Measurements from ENCODE around the gene CD84.

Gene CD84

GRCh38 chr1:160624464-160624863 lies 45.2 kb upstream of the CD84 start:
- Histone ChIP-seq H3K4me1 (ENCODE audit: control extremely low read depth in 1 of 4, control insufficient read depth in 4 of 4, insufficient read depth in 4 of 4, low read length in 3 of 4) (peaks cover 3 to 42% (median 16%) of the 10 kb centered on the region in 4 experiments), H3K27ac (ENCODE audit: insufficient read depth in 1 of 2, low read depth in 1 of 2, low read length in 2 of 2, poor library complexity in 1 of 2, severe bottlenecking in 2 of 2) (no peak overlapping the region), H3K9me3 (ENCODE audit: control extremely low read depth in 1 of 5, control insufficient read depth in 4 of 5, insufficient read depth in 2 of 5, low read depth in 1 of 5, low read length in 4 of 5) (no peaks in the 10 kb centered on the region), H3K36me3 (ENCODE audit: control insufficient read depth in 4 of 4, insufficient read depth in 4 of 4, low read length in 3 of 4) (no peaks in the 10 kb centered on the region), H3K27me3 (replicated peaks in 2 of 5; ENCODE audit: control insufficient read depth in 4 of 5, insufficient read depth in 5 of 5, low read length in 4 of 5) (no peaks in the 10 kb centered on the region), H3K4me3 (ENCODE audit: control insufficient read depth in 1 of 7, extremely low read depth in 1 of 7, insufficient read depth in 4 of 7, low read depth in 2 of 7, low read length in 6 of 7) (no peak overlapping the region)
- CTCF ChIA-PET, result interaction anchor here (1.1 to 1.9 kb wide), 2 partner anchors 11 to 15 kb away, joined by 6 to 8 read pairs; no protein-coding TSS in a partner anchor
- POLR2A ChIA-PET, result interaction anchor here (0.6 kb wide), 1 partner anchor 94 kb away, joined by 4 read pairs; no protein-coding TSS in a partner anchor
- 100% methylated on average over 1 of the region's 3 CpGs for WGBS (ENCODE audit: insufficient coverage)
- DNase-seq, result no peak

DNA sequence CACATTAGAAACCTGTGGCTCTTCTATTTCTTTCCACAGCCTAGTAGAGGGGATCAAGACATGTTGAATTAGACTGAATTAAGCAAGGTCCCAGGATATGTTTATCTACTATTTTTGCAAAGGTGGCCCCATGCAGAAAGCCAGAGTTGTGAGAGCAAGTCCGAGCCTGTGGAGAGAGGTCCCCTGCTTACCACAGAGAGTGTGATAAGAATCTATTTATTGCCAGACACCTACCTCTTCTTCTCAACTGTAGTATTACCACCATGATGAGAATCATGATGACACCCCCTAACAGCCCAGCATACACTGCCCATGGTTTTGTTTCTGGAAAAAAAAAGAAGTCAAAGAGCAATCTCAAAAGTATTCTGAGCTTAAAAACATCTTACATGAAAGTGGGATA lies 44.6 kb upstream of the CD84 start:
- Histone ChIP-seq H3K27ac (ENCODE audit: insufficient read depth in 1 of 2, low read depth in 1 of 2, low read length in 2 of 2, poor library complexity in 1 of 2, severe bottlenecking in 2 of 2) (no peak overlapping the region), H3K9me3 (ENCODE audit: control extremely low read depth in 1 of 5, control insufficient read depth in 4 of 5, insufficient read depth in 2 of 5, low read depth in 1 of 5, low read length in 4 of 5) (peaks cover 0 to 2% (median 0%) of the 10 kb centered on the region in 5 experiments), H3K4me3 (ENCODE audit: control insufficient read depth in 1 of 7, extremely low read depth in 1 of 7, insufficient read depth in 4 of 7, low read depth in 2 of 7, low read length in 6 of 7) (no peak overlapping the region), H3K27me3 (replicated peaks in 2 of 5; ENCODE audit: control insufficient read depth in 4 of 5, insufficient read depth in 5 of 5, low read length in 4 of 5) (no peaks in the 10 kb centered on the region), H3K4me1 (ENCODE audit: control extremely low read depth in 1 of 4, control insufficient read depth in 4 of 4, insufficient read depth in 4 of 4, low read length in 3 of 4) (peaks cover 3 to 37% (median 16%) of the 10 kb centered on the region in 4 experiments), H3K36me3 (ENCODE audit: control insufficient read depth in 4 of 4, insufficient read depth in 4 of 4, low read length in 3 of 4) (no peaks in the 10 kb centered on the region)
- WGBS (ENCODE audit: insufficient coverage), result 80% methylated on average over 1 of the region's 1 CpG
- ChIA-PET POLR2A (interaction anchor here (0.6 kb wide), 1 partner anchor 94 kb away, joined by 4 read pairs; no protein-coding TSS in a partner anchor), CTCF (interaction anchor here (1.9 to 2.5 kb wide), 2 partner anchors 9 to 11 kb away, joined by 7 to 8 read pairs; no protein-coding TSS in a partner anchor)
- DNase-seq, result no peak

GRCh38 chr1:160623227-160623633 lies 43.9 kb upstream of the CD84 start:
- CTCF ChIA-PET, result interaction anchor here (1.0 to 2.5 kb wide), 2 partner anchors 9 to 14 kb away, joined by 4 to 7 read pairs; no protein-coding TSS in a partner anchor
- Histone ChIP-seq H3K4me3 (ENCODE audit: control insufficient read depth in 1 of 7, extremely low read depth in 1 of 7, insufficient read depth in 4 of 7, low read depth in 2 of 7, low read length in 6 of 7) (no peak overlapping the region), H3K27me3 (replicated peaks in 2 of 5; ENCODE audit: control insufficient read depth in 4 of 5, insufficient read depth in 5 of 5, low read length in 4 of 5) (no peaks in the 10 kb centered on the region), H3K36me3 (ENCODE audit: control insufficient read depth in 4 of 4, insufficient read depth in 4 of 4, low read length in 3 of 4) (no peaks in the 10 kb centered on the region), H3K9me3 (ENCODE audit: control extremely low read depth in 1 of 5, control insufficient read depth in 4 of 5, insufficient read depth in 2 of 5, low read depth in 1 of 5, low read length in 4 of 5) (peaks cover 0 to 4% (median 0%) of the 10 kb centered on the region in 5 experiments), H3K27ac (ENCODE audit: insufficient read depth in 1 of 2, low read depth in 1 of 2, low read length in 2 of 2, poor library complexity in 1 of 2, severe bottlenecking in 2 of 2) (no peak overlapping the region), H3K4me1 (ENCODE audit: control extremely low read depth in 1 of 4, control insufficient read depth in 4 of 4, insufficient read depth in 4 of 4, low read length in 3 of 4) (peaks cover 3 to 33% (median 16%) of the 10 kb centered on the region in 4 experiments)
- POLR2A ChIA-PET, result no interaction called here
- DNase-seq, result no peak
- WGBS (ENCODE audit: insufficient coverage), result 100% methylated on average over 2 of the region's 3 CpGs

DNA sequence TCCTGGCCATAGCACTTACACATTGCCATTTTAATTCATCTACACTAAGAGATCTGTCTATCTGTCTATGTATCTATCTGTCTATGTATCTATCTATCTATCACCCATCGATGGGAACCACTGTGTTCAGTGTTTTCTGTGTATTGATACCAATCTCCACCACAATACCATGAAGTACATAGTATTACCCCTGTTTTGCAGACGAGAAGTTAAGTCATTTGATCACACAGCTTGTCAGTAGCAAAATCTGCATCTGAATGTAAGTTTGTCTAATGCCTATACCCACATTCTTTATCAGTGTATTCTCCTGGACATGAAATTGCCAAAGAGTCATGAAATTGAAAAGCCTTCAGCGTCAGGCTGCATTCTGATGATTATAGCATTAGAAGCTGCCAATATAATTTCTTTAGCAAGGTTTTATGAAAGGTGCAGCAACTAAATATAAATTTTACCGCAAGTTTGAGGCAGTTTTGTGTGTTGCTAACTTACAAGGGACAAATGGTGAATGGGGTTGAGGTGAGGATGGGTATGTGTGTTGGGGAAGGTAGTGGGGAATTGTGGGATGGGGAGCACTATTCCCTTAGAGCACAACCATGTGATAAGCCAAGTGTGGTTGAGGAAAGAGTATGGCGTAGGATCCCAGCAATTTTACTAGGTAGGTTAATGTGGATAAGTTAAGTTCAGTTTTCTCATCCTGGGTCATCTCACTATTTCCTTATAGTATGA lies 43.4 kb upstream of the CD84 start:
- Histone ChIP-seq H3K27me3 (replicated peaks in 2 of 5; ENCODE audit: control insufficient read depth in 4 of 5, insufficient read depth in 5 of 5, low read length in 4 of 5) (no peaks in the 10 kb centered on the region), H3K9me3 (ENCODE audit: control extremely low read depth in 1 of 5, control insufficient read depth in 4 of 5, insufficient read depth in 2 of 5, low read depth in 1 of 5, low read length in 4 of 5) (peaks cover 0 to 4% (median 0%) of the 10 kb centered on the region in 5 experiments), H3K27ac (ENCODE audit: insufficient read depth in 1 of 2, low read depth in 1 of 2, low read length in 2 of 2, poor library complexity in 1 of 2, severe bottlenecking in 2 of 2) (no peak overlapping the region), H3K4me3 (ENCODE audit: control insufficient read depth in 1 of 7, extremely low read depth in 1 of 7, insufficient read depth in 4 of 7, low read depth in 2 of 7, low read length in 6 of 7) (no peak overlapping the region), H3K4me1 (ENCODE audit: control extremely low read depth in 1 of 4, control insufficient read depth in 4 of 4, insufficient read depth in 4 of 4, low read length in 3 of 4) (peaks cover 3 to 28% (median 16%) of the 10 kb centered on the region in 4 experiments), H3K36me3 (ENCODE audit: control insufficient read depth in 4 of 4, insufficient read depth in 4 of 4, low read length in 3 of 4) (no peaks in the 10 kb centered on the region)
- DNase-seq, result no peak
- 100% methylated on average over 3 of the region's 5 CpGs for WGBS (ENCODE audit: insufficient coverage)
- POLR2A ChIA-PET, result no interaction called here
- CTCF ChIA-PET, result interaction anchor here (0.8 to 2.5 kb wide), 5 partner anchors 10 to 58 kb away, joined by 3 to 7 read pairs (median 3); no protein-coding TSS in a partner anchor

DNA sequence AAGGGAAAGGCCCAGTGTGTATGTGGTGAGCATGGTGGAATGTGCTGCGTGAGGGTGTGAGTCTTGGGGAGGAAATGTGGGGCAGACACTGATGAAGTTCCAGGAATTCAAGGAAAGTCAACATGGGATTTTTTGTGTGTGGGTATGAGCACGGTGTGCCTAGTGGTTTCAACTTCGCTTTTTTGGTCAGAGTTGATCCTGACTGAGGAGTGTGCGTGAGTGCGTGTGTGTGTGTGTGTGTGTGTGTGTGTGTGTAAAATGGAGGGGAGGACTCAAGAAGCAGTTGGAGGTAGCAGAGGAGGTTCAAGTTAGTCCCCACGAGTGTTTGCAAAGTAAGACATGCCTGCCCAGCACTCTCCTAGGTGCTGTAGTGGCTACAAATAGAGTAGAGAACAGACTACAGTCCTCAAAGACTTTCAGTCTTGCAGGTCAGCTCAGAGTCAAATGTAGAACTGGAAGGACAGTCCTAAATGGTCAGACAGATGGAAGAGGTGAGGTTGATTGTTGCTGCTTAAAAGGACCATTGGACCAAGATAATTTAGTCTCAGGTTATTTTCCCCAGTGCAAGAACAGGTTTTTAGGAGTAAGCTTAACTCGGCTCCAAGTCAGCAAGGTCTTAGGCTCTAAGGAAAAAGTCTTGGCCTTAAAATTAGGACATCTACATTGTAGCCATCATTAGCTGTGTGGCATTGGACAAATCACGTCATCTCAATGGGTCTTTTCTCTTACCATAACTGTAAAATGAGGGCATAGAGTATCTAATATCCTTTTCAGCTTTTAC lies 42.5 kb upstream of the CD84 start:
- peak in 2 of 3 donors; percentile 40 to 47 for DNase-seq
- Histone ChIP-seq H3K9me3 (ENCODE audit: control extremely low read depth in 1 of 5, control insufficient read depth in 4 of 5, insufficient read depth in 2 of 5, low read depth in 1 of 5, low read length in 4 of 5) (peaks cover 0 to 4% (median 0%) of the 10 kb centered on the region in 5 experiments), H3K27ac (ENCODE audit: insufficient read depth in 1 of 2, low read depth in 1 of 2, low read length in 2 of 2, poor library complexity in 1 of 2, severe bottlenecking in 2 of 2) (no peak overlapping the region), H3K27me3 (replicated peaks in 2 of 5; ENCODE audit: control insufficient read depth in 4 of 5, insufficient read depth in 5 of 5, low read length in 4 of 5) (no peaks in the 10 kb centered on the region), H3K4me1 (ENCODE audit: control extremely low read depth in 1 of 4, control insufficient read depth in 4 of 4, insufficient read depth in 4 of 4, low read length in 3 of 4) (peaks cover 3 to 19% (median 12%) of the 10 kb centered on the region in 4 experiments), H3K36me3 (ENCODE audit: control insufficient read depth in 4 of 4, insufficient read depth in 4 of 4, low read length in 3 of 4) (no peaks in the 10 kb centered on the region), H3K4me3 (ENCODE audit: control insufficient read depth in 1 of 7, extremely low read depth in 1 of 7, insufficient read depth in 4 of 7, low read depth in 2 of 7, low read length in 6 of 7) (no peak overlapping the region)
- POLR2A ChIA-PET, result no interaction called here
- CTCF ChIA-PET, result interaction anchor here (0.8 to 2.5 kb wide), 4 partner anchors 9 to 57 kb away, joined by 3 to 7 read pairs (median 3); no protein-coding TSS in a partner anchor
- WGBS (ENCODE audit: insufficient coverage), result 35% methylated on average over 4 of the region's 8 CpGs

DNA sequence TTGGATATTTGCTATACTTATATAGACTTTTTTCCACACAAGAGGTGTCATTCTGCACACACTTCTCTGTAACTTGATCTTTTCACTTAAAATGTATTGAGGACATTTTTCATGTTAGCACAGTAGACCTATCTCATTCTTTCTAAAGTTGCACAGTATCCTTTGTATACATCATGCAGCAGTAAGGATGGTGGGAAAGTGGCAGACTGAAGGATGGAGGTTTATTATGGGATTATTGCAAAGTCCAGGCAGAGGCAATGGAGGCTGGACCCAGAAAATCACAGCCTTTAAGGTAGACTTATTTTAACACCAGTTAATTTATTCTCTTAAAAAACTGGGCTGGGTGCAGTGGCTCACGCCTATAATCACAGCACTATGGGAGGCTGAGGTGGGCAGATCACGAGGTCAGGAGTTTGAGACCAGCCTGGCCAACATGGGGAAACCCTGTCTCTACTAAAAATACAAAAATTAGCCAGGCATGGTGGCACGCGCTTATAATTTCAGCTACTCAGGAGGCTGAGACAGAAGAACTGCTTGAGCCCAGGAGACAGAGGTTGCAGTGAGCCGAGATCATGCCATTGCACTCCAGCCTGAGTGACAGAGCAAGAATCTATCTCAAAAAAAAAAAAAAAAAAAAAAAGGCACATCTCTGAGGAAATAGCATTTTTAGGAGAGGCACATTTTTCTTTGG lies 41.8 kb upstream of the CD84 start:
- ChIA-PET CTCF (interaction anchor here (1.0 kb wide), 1 partner anchor 54 kb away, joined by 3 read pairs; no protein-coding TSS in a partner anchor), POLR2A (no interaction called here)
- 74% methylated on average over 4 of the region's 5 CpGs for WGBS (ENCODE audit: insufficient coverage)
- no peaks in the 10 kb centered on the region for H3K27me3 ChIP-seq (replicated peaks in 2 of 5; ENCODE audit: control insufficient read depth in 4 of 5, insufficient read depth in 5 of 5, low read length in 4 of 5)
- H3K27ac ChIP-seq (ENCODE audit: insufficient read depth in 1 of 2, low read depth in 1 of 2, low read length in 2 of 2, poor library complexity in 1 of 2, severe bottlenecking in 2 of 2), result no peak overlapping the region
- H3K4me3 ChIP-seq (ENCODE audit: control insufficient read depth in 1 of 7, extremely low read depth in 1 of 7, insufficient read depth in 4 of 7, low read depth in 2 of 7, low read length in 6 of 7), result no peak overlapping the region
- peaks cover 3 to 13% (median 9%) of the 10 kb centered on the region in 4 experiments for H3K4me1 ChIP-seq (ENCODE audit: control extremely low read depth in 1 of 4, control insufficient read depth in 4 of 4, insufficient read depth in 4 of 4, low read length in 3 of 4)
- H3K36me3 ChIP-seq (ENCODE audit: control insufficient read depth in 4 of 4, insufficient read depth in 4 of 4, low read length in 3 of 4), result no peaks in the 10 kb centered on the region
- H3K9me3 ChIP-seq (ENCODE audit: control extremely low read depth in 1 of 5, control insufficient read depth in 4 of 5, insufficient read depth in 2 of 5, low read depth in 1 of 5, low read length in 4 of 5), result peaks cover 0 to 4% (median 0%) of the 10 kb centered on the region in 5 experiments
- DNase-seq, result no peak

Measured in common myeloid progenitor, CD34-positive (primary cell).